ENCODE results near the gene POU3F2.

Gene POU3F2

DNA sequence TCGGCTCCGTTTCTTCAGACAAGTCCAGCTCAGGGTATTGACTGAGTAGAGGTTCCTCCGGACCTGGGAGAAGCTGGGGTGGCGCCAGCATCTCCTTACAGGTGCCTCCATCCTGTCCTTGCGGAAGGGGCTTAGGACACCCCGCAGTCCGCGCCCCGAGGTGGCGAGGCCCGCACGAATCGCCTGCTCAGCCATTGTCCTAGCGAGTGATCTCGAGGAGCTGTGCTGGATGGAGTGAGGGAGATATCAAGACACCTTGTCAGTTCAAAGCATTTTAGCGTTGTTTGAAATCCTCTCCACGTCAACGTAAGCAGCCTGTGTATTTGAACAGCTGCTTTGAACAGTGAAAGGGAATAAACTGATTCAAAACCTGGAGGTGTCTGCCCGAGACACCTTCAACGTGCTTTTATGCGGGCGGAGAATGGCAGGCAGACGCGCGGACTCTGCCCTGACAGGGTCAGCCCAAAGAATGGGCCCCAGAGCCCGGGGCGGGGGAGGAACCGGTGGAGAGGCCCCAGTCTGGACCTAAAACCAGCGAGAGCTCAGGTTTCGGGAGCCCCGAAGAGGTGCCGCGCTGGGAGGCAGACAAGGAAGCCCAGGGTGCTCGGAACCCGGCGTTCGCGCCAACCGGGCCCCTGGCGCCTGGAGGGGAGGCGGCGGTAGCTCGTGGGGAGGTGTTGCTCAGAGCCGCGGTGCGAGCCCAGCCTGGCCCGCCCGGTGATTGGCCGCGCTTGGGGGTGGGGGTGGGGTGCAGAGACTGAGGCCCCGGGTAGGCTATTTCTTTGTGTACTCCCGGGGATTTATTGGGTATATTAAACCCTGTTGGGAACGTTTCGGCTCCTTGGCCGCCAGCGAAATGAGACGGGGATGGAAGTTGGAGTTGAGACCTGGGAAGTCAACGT lies 3.1 kb upstream of the POU3F2 start:
- no peak for DNase-seq

DNA sequence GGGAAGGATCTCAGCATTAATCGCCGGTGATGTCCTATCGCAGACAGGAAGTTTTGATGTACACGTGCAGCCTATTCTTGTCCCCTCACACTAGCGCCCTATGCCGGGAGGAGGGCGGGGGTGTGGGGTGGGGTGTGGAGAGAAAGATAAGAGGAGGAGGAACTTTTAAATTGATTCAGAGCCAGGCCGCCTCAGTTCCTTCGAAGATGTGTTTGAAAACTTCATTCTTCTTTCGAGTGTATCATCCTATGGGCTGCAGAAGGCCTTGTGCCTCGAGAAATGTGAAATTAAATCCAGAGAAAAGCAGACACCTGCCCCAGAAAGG lies 2.5 kb upstream of the POU3F2 start:
- no peak for DNase-seq

DNA sequence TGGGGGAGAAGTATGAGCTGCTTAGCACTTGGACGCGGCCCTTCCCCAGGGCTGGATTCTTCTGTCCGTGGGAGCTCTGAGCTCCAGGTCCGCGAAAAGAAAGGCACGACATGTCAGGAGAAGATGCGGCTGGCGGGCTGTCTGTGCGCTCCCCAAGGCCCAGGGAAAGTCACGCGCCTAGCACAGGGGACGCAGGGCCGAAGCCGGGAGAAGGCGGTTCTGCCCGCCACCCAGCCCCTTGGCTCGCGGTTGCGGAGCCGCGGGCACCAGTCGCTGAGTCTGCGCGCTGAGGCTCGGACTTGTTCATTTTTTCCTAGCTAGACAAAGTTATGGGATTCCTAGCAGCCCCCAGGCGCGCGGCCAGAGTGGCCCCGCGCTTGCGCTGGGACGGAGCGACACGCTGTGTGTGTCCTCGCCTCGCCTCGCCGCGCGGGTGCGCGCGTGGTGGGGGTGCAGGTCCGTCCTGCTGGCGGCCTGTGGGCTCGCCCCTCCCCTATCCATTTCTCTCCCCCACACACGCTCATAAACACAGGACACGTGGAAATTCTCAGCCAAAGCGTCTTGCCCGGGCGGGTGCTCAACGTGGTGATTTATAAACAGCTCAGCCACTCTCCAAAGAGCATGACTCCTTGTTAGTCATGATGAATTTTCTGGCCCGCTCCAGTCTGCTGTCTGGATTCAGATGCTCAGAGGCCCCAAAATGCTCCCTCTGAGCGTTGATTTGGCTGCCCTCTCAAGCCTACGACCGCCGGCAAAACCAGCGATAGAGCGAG lies 1.9 kb upstream of the POU3F2 start:
- DNase-seq = no peak

DNA sequence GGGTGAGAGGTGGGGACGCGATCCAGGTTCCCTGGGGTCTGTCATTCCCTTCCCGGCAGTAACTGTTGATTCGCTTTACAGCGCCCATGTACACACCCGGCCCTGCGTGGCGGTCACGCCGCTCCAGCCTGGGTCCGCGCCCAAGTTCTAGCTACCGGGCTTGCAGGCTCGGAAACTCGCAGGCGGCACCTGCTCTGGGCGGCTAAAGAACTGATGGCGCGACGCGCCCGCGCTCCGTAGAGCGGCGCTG lies 1.4 kb upstream of the POU3F2 start:
- DNase-seq = no peak

DNA sequence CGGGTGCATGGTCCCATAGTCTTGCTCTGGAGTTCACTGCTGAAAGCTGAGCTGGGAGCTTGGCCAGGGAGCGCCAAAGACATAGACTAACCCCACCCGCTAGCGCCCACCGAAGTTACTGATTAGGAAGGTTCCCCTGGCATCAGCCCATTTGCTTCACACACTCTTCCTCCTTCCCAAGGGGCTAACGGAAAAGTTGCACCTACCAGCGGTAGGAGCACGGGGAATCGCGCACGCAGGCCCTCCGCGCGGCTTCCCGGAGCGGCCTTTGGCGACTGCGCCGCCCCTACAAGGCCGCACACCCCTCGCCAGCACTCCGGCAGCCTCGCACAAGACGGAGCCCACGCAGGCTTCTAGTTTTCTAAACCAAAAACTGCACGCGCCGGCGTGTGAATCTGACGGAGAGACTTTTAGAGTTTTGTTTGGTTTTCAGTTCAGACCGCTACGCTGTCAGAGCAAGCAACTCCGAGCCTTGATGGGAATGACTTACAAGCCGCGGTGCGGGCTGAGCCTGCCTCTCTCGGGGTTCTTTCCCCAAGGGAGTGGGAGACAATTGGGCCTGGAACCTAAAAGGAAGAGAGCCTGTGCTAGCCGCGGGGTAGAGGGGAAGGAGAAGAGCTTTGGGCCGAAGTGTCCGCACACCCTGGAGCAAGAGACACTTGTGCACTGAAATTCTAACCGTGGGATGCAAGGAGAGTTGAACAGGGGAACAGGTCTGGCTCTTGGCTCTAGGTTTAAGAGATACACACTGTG lies 891 bp upstream of the POU3F2 start:
- DNase-seq = no peak

DNA sequence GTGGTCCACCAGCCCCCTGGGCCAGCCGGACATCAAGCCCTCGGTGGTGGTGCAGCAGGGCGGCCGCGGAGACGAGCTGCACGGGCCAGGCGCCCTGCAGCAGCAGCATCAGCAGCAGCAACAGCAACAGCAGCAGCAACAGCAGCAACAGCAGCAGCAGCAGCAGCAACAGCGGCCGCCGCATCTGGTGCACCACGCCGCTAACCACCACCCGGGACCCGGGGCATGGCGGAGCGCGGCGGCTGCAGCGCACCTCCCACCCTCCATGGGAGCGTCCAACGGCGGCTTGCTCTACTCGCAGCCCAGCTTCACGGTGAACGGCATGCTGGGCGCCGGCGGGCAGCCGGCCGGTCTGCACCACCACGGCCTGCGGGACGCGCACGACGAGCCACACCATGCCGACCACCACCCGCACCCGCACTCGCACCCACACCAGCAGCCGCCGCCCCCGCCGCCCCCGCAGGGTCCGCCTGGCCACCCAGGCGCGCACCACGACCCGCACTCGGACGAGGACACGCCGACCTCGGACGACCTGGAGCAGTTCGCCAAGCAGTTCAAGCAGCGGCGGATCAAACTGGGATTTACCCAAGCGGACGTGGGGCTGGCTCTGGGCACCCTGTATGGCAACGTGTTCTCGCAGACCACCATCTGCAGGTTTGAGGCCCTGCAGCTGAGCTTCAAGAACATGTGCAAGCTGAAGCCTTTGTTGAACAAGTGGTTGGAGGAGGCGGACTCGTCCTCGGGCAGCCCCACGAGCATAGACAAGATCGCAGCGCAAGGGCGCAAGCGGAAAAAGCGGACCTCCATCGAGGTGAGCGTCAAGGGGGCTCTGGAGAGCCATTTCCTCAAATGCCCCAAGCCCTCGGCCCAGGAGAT lies 1.0 kb downstream of the POU3F2 start:
- DNase-seq = no peak

DNA sequence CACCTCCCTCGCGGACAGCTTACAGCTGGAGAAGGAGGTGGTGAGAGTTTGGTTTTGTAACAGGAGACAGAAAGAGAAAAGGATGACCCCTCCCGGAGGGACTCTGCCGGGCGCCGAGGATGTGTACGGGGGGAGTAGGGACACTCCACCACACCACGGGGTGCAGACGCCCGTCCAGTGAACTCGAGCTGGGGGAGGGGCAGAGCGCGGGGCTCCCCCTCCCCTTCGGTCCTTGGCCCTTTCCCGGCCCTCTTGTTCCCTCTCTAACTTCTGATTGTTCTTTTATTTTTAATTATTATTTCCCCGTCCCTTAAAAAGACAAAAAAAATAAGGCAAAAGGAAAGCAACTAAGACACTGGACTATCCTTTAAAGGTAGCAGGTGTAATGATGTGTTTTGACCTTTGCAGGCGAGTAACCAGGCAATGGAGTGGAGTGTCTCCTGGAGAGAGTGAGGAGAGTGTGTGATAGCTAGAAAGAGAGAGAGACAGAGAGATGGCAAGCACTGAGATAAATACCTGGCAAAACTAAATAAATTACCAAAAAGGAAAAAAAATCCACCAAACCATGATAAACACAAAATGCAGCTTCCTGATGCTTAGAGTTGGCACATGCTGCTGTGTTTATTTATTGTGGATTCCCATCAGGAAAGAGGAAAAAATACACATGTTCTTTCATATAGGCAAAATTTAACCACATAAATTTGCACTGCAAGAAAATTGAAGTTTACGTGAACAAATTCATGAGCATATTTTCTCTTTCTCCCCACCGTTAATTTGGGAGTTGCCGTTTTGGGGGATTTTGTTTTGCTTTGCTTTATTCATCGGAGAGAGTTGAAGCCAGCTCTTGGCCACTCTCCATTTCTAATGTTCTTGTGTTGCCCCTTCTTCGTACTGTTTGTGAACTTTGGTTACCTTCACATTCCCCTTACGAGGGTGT lies 1.9 kb downstream of the POU3F2 start:
- no peak for DNase-seq

DNA sequence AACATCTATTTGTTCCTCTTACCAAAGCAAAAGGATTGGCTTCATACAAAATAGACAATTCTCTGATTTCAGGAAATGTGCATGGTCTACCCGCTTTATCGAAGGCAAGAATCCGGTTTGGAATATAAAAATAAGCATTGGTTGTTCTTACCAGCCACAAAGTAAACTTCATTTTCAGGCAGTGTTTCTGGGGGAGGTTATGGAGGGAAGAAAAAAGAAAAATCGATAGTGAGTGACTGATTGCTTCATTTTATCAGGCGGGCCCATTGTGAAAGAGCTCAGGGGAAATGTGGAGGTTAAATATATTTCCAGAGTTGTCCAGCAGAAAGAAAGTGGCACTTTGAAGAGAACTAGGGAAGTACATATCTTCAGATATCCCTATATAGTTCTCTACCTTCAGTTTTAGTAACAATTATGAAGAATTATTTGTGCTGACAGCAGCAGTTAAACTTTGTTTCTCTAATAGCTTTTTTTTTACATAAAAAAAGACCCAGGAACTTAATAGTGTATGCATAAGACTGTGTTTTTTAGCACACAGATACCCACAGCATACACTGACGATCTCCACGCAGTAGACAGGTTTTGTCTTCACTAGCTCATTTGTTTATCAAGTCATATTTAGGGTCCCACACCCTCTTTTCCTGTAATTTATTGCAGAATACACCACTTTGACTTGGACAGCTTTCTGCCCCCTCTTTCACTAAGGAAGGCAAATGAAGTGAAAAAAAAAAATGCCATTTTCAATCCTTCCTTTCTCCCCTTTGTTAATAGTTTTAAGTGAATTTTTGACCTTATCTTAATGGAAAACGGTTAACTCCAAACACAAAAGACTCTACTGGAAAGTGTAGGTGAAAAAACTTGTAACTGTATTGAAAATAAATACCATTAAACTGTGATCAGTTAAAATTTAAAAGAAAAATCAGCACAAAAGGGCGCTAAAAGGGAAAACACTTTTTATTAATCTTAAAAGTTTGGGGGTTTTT lies 2.9 kb downstream of the POU3F2 start:
- no peak for DNase-seq

DNA sequence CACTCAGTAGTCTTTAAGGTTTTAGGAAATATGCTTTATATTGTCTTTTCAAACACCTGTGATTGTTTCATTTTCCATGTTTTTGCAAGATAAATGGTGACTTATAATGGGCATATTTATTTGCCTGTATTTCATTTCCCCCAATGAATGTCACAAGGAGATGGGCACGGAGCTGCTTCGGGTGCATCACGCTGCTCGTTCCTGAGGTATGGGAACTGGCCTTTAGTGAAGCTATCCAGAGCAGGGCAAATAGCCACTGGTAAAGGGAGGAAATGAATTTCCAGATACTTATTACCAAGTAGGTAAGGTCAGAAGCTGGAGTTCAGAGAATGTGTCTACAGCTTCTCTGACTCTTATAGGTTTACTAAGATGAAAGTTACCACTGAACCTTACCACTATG lies 3.7 kb downstream of the POU3F2 start:
- DNase-seq = no peak

DNA sequence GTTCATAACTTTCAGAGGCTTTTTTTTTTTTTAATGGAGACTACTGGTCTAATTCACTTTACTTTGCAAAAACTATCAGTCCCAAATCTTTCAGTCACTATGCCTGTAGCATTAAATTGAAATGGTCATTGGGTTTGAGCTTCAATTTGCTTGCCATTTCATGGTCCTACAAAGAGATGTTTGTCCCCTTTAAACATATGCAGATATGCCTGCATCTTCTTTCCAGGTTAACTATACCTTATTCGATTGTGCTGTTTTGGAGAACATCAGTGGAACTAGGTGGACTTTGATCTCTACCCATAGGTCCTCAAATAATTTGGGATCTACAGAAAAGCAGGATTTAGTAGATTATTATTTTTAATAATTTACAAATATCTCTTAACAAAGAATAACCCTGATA lies 4.6 kb downstream of the POU3F2 start:
- DNase-seq = no peak

DNA sequence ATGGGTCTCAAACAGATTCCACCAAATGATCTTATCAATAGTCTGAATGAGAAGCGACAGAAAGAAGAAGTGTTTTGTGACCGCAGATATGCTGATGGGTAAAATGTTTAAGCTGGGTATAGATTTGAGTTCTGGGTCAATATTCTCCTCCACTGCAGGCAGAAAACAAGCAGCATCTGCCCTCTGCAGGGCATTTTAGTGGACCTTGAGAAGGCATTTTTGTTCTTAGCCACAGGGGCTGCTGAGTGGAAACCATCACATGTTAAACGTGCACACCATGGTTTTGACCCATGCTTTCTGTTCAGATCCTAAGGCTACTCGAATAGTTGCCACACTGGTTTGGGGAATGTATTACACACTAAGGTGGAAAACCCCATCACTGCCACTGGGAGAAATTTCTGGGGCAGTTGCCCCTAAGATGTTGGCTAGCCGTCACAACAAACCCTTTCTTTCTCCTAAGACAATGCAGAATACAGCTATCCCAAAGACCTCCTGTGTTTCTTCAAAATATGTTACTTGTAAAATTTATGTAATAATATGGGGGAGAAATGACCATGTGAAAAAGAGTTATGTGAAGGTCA lies 5.5 kb downstream of the POU3F2 start:
- no peak for DNase-seq

DNA sequence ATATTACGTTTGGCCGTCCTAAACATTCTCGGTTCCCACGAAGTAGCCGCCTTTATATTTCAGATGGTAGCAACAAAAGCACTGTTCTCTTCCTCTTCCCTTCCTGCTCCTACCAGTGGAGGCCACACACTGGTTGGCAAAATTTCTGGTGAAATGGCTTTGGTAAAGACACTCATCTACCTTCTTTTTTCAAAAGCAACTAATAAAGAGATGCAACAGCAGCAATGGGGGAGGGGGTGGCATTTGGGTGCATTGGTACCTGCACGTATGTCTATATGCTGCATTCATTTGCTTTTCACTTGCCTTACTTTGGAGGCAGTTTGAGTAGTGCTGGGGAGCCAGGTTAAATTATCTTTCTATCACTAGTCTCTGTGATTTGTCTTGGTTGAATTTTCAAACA lies 6.0 kb downstream of the POU3F2 start:
- no peak for DNase-seq

DNA sequence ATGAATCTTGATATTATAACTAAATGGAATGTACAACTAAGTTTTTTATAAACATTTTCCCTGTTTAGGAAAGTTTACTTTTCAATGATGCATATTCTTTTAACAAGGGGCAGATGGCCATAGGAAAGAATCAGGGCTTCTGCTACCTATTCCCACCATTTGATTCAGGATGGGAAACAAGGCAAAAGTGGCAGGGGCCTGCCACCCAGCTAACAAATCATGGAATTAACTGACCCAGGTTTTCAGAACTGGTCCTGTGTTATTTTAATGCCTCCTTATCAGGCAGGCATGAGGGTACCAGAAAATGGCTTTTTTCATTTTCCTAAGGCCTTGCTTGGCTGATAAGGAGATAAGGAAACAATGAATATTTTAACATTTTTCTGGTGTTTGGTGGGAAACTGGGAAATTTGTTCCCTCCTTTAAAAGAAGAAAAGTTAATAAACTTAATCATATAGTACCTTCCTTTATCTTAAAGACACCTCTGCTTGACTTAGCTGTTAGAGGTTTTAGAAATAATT lies 6.7 kb downstream of the POU3F2 start:
- no peak for DNase-seq

DNA sequence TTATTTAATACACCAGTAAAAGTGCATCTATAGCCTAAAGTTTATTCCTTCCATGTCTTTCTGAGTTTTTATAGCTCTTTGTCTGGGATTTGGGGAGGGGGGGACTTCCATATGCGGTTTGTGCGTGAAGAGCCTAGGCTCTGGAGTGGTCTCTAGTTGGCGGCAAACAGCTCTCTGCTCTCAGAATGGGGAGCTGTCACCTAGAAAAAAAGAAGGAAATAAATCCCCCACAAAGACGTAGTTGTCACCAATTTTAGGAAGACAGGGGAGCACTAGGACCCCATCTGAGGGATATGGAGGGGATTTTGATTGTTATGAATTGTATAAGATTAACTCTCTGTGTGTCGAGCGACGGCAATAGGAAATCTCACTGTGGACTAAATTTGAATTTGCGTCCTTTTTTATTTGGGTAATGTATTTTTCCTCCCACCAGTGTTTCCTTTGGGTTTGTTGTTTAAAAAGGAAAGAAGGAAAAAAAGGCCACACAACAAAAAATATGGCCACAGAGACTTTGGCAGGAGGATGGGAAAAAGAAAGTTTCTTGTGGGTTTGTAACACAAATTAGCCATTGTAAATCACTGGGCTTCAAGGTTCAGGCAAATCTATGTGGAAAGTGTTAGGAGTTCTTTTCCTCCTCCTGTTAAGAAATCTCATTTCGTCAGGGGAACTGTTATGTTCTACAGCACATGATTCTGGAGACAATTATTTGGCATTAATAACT lies 7.4 kb downstream of the POU3F2 start:
- DNase-seq = no peak

DNA sequence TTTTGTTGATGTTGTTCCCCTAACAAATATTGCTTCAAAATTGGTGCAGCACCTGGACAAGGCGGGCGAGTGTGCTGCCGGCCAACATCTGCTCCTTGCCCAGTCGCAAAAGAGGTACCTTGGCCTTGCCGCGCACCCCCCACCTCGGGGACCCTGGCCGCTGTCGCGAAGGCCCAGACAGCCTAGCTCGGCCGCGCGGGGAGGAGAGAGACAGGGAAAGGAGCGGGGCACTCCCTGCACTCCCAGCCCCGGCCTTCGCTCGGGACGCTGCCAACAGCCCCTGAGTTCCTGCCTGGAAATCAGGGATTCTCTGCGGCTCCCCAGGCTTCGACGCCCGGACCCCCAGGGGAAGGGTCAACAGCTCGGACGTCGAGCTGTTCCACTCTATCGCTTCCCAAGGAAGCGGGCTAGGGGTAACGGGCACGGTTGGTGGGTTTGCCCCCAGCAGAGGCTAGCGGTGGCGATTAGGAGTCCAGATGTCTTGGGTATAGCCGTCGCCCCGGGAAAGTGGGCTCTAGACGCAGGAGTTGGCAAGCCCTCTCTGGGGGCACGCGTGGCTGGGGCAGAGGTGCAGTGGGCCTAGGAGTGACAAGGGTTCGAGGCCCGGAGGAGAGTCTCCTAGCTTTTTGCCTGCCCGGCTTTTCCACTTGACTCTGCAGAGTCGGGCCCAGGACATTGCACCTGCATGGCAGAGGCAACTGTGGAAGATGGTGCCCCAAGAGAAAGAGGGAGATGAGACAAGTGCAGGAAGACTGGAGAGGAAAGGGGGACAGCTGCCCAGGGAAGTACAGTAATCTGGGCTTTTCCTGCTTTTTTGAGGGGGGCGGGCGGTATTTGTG lies 8.2 kb downstream of the POU3F2 start:
- DNase-seq = no peak

DNA sequence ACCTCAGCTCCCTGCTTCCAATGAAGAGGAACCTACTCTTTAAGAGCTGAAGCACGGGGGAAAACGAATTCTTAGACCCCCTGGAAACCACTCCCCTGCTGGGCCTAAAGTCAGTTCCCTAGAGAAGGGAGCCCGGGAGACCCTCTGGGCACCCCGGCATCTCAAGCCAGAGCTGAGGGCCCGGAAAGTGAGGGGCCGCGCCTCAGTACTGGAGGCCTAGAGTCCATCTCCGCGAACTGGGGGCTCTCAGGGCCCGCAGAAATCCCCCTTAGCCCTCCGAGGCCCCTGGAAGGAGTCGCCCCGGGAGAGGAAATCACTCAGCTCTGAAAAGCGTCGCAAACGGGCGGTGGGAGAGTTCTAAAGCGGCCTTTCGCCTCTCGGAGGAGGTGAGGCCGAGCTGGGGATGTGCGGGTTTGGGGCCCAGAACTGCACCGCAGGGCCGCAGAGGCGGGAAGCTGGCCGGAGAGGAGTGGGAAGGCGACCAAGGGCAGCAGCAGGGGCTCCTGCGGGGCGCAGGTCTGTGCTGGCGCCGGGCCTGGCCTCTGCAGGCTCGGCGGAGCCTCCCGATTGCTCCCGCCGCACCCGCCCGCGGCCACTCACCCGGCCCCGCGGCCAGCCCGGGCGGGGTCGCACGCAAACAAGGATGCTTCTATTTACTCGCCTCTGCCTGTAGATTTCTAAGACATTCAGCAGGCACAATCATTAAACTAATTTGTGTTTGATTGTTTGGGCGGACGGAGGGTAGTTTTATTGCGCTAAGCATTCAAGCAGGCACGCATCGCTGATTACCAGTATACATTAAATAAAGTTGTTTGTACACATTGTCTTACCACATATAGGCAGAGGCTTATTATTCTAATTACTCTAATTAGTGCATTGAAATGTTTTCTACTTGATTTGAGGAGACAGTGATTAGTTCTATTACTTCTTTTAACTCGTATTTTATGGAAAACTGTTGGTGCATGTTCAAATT lies 9.2 kb downstream of the POU3F2 start:
- DNase-seq = no peak

Measured in activated CD8-positive, alpha-beta memory T cell treated with anti-CD3 and anti-CD28 coated beads, Interleukin-2, amount 50 U/mL, for 4 hours (primary cell).